NB4 (cell line): ENCODE measurements around the gene RYR2.

ENCODE experiments used
- CTCF ChIP-seq: IDR thresholded peaks from one replicate; pipeline ENCODE4 v1.5.1; 2012; ENCODE audit warnings: low read depth, low read length
- MAX ChIP-seq: IDR thresholded peaks from 2 replicates; pipeline ENCODE4 v1.6.1; 2011; ENCODE audit warnings: low read depth, low read length
- MYC ChIP-seq: IDR thresholded peaks from 2 replicates; pipeline ENCODE4 v1.6.1; 2011; ENCODE audit warnings: low read depth, low read length
- POLR2A ChIP-seq: IDR thresholded peaks from 2 replicates; pipeline ENCODE4 v1.6.1; 2011; ENCODE audit warnings: mild to moderate bottlenecking; ENCODE audit not compliant: insufficient read length; ENCODE audit errors: extremely low read depth

GRCh38 chr1:237149857-237150256 lies 107.9 kb downstream of the RYR2 start:
- no peak for TF ChIP-seq POLR2A
- no peak for TF ChIP-seq CTCF
- no peak for TF ChIP-seq MYC
- no peak for TF ChIP-seq MAX
